Activated naive CD4-positive, alpha-beta T cell treated with anti-CD3 and anti-CD28 coated beads, Interleukin-2, amount 50 U/mL, for 72 hours (primary cell): Measurements from ENCODE around the gene MESD. TPM values are rescaled to one million over a fixed set of nuclear protein-coding genes. Genes with fewer than 3 reads are reported as not detected.

Experiments
- ATAC-seq, 2 donors: fragments of 150-1000 bp; cut with Tn5 transposase; 2 replicates each; pipeline ENCODE4 v1.10.0; 2021; ENCODE audit warnings: mild to moderate bottlenecking in 2 of 2, moderate library complexity in 2 of 2
- DNase-seq, 2 donors: peaks; one replicate each; pipeline ENCODE4 v3.0.0; 2021 to 2022; ENCODE audit warnings: low spot score in 2 of 2
- H3K27ac Mint-ChIP-seq, 2 donors: one replicate each; pipeline ENCODE4 v1.8.0; 2022; ENCODE audit warnings: mild to moderate bottlenecking in 2 of 2, mixed read lengths in 2 of 2
- H3K36me3 Mint-ChIP-seq, 2 donors: one replicate each; pipeline ENCODE4 v1.8.0; 2022; ENCODE audit warnings: mixed read lengths in 2 of 2
- H3K9me3 Mint-ChIP-seq, 2 donors: one replicate each; pipeline ENCODE4 v1.8.0; 2022; ENCODE audit warnings: mixed read lengths in 2 of 2
- total RNA-seq, 2 donors: library from RNA; stranded (reverse); gene quantifications; one replicate each; pipeline ENCODE4 v1.2.3, GENCODE V29; 2022

MESD gene
- total RNA-seq, 2 donors from 2014 or later: 15.8 to 21.8 TPM

DNA sequence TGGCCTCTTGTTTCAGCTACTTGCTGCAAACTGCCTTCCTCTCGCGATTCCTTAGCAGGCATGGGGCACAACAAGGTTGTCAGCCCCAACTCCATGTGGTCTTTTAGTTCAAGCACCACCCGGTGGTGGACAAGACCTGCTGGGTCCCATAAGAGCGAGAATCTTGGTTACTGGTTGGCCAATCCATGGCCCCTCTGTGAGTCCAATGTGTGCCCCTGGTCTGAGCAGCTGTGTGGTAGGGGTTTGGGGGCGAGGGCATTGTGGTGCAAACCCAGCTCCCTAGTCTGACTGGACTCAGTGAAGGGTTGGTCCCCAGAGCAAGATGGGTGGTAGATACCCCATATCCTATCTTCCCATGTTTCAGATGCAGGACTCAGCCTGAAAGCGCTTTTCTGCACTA lies 48.8 kb downstream of the MESD start:
- Mint-ChIP-seq H3K27ac (no peak overlapping the region), H3K36me3 (peaks cover 4 to 6% of the 10 kb centered on the region in 2 donors), H3K9me3 (no peaks in the 10 kb centered on the region)
- no peak for DNase-seq
- ATAC-seq: no peak

GRCh38 chr15:80940331-80940730 lies 49.3 kb downstream of the MESD start:
- no peak overlapping the region for H3K27ac Mint-ChIP-seq
- peaks cover 4 to 6% of the 10 kb centered on the region in 2 donors for H3K36me3 Mint-ChIP-seq
- no peaks in the 10 kb centered on the region for H3K9me3 Mint-ChIP-seq
- ATAC-seq (no peak), DNase-seq (no peak)

DNA sequence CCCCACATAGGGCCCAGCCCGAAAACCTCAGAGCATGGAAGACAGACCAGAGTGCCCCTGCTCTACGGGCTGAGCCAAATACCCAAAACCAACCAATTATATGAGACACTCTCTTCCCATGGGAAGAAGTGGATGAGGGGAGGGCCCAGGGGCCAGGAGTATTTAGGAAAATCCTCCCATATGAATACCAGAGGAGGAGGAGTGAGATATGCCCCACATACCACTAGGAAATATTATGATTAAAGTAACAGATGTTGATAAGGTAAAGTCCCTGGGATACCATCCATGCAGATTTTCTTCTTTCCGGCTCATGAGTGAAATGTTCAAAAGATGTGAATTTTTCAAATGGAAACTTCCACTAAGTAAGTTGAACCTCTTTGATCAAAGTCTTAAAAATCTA lies 50.4 kb downstream of the MESD start:
- H3K36me3 Mint-ChIP-seq: peaks cover 4 to 6% of the 10 kb centered on the region in 2 donors
- no peak for DNase-seq
- ATAC-seq: no peak
- no peak overlapping the region for H3K27ac Mint-ChIP-seq
- H3K9me3 Mint-ChIP-seq: no peaks in the 10 kb centered on the region

DNA sequence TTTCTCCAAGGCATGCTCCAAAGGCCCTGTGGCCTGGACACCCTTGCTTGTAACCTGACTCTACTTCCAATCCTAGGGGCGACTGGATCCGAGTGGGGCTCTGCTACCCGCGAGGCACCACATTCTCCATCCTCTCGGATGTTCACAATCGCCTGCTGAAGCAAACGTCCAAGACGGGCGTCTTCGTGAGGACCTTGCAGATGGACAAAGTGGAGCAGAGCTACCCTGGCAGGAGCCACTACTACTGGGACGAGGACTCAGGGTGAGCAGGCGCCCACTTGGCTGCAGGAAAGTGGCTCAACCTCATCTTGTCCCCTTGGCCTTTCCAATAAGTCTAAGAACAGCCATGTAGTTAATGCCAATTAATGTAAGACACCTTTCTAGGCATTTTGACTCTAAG lies 51.9 kb downstream of the MESD start:
- H3K27ac Mint-ChIP-seq: peak overlapping the region in 1 of 2 donors; percentile 30
- no peaks in the 10 kb centered on the region for H3K9me3 Mint-ChIP-seq
- ATAC-seq (no peak), DNase-seq (no peak)
- peaks cover 4 to 6% of the 10 kb centered on the region in 2 donors for H3K36me3 Mint-ChIP-seq

DNA sequence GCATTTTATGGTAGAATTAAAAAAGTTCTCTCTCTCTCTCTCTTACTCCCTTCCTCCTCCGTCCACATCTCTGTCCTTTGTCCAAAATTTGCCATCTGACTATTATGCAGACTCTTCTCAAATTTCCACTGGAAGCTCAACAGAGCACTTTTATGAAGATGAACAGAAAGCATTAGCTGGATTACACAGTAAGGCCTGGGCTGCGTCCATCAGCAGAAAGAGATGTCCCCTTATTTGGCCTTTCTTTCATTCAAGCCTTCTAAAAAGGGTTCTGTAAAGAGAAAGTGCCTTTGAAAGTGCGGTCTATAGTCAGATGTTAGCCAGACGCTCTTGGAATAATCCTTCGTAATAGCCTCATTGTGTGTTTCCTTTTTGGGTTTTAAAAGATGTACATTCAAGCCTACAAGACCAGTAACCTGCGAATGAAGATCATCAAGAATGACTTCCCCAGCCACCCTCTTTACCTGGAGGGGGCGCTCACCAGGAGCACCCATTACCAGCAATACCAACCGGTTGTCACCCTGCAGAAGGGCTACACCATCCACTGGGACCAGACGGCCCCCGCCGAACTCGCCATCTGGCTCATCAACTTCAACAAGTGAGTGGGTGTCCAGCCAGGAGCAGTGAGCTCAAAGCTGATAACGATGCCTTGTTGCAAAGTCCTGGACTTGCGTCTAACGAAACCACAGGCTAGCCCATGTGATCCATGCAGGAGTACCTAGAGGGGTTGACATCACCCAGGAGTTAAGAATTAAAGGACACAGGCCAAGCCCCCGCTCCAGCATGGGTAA lies 53.1 kb downstream of the MESD start:
- H3K27ac Mint-ChIP-seq: no peak overlapping the region
- H3K36me3 Mint-ChIP-seq: peaks cover 4 to 6% of the 10 kb centered on the region in 2 donors
- no peaks in the 10 kb centered on the region for H3K9me3 Mint-ChIP-seq
- ATAC-seq (no peak), DNase-seq (no peak)

DNA sequence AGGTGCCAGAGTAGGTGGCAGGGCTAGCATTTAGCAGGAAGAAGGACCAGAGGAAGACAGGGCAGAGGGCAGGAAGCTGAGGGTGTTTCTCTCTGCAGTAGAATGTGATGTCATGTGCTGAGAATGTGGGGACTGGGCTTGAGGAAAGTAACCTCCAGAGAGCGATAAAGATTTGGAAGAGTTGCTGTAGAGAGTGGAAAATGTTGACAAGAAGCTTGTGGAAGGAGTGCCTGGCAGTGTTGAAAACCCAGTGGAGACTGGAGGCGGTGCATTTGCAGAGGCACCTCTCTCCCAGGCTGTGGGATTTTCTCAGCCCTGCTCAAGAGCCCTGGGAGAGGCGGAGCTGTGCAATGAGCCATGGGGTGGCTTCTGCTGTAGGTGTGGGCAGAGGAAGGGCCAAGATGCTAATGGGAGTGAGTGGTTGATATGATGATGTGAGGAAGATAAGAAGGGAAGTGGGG lies 54.8 kb downstream of the MESD start:
- no peak for DNase-seq
- peak overlapping the region in 1 of 2 donors; percentile 18 for H3K27ac Mint-ChIP-seq
- ATAC-seq: no peak
- no peaks in the 10 kb centered on the region for H3K9me3 Mint-ChIP-seq
- H3K36me3 Mint-ChIP-seq: peaks cover 4 to 6% of the 10 kb centered on the region in 2 donors

GRCh38 chr15:80932989-80933388 lies 56.6 kb downstream of the MESD start:
- ATAC-seq: no peak
- Mint-ChIP-seq H3K36me3 (peaks cover 4 to 6% of the 10 kb centered on the region in 2 donors), H3K9me3 (no peaks in the 10 kb centered on the region), H3K27ac (no peak overlapping the region)
- DNase-seq: no peak

DNA sequence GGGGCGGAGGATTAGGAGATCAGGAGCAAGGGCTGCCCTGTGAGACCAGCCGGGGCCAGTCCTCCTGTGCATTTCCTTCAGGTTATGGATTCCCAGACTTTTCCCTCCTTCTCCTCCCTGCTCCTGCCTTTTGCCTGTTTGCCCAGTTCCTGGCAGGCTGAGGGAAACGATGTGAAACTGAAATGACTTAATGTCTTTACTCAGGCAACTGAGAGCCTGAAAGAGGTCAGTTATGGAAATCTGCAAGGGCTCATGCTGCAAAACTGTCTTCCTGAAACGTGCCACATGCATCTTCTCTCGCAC lies 57.2 kb downstream of the MESD start:
- ATAC-seq: no peak
- no peak for DNase-seq
- H3K36me3 Mint-ChIP-seq: peaks cover under 1 to 6% of the 10 kb centered on the region in 2 donors
- no peak overlapping the region for H3K27ac Mint-ChIP-seq
- H3K9me3 Mint-ChIP-seq: no peaks in the 10 kb centered on the region

DNA sequence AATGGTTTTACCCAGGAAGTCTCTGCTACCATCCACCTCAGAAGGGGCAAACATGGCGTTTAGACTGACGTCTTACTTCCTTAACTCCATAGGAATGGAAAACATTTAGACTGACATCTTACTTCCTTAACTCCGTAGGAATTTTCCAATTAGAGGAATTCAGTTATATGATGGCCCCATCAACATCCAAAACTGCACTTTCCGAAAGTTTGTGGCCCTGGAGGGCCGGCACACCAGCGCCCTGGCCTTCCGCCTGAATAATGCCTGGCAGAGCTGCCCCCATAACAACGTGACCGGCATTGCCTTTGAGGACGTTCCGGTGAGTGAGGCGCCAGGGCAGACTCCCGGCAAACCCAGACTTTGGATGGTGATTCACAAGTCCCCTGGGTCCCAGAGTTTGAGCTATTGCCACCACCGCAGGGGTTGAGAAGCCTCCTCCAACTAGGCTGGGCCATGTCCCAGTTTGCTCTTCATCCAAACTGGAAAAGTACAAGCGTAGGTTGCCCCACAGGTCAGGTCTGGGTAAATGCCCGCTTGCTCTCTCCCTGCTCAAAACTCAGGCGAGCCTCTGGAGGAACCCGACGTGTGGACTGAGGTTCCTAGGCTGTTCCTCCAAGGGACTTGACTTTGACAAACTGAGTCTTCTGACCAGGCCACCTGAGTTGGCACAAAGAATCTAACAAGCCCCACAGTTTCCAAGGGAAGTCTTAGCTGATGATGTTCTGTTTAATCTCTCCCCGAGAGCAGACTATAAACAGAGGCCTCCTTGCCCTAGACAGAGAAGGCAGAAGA lies 57.7 kb downstream of the MESD start:
- ATAC-seq: no peak
- DNase-seq: no peak
- Mint-ChIP-seq H3K9me3 (no peaks in the 10 kb centered on the region), H3K36me3 (peaks cover 0 to 6% of the 10 kb centered on the region in 2 donors), H3K27ac (no peak overlapping the region)

GRCh38 chr15:80931191-80931590 lies 58.4 kb downstream of the MESD start:
- DNase-seq (no peak), ATAC-seq (no peak)
- no peaks in the 10 kb centered on the region for H3K9me3 Mint-ChIP-seq
- peaks cover 0 to under 1% of the 10 kb centered on the region in 2 donors for H3K36me3 Mint-ChIP-seq
- H3K27ac Mint-ChIP-seq: no peak overlapping the region

- DNase-seq: no peak
- H3K36me3 Mint-ChIP-seq: peaks cover 0 to under 1% of the 10 kb centered on the region in 2 donors
- no peaks in the 10 kb centered on the region for H3K9me3 Mint-ChIP-seq
- no peak for ATAC-seq
- H3K27ac Mint-ChIP-seq: peak overlapping the region in 1 of 2 donors; percentile 24
Measured at GRCh38 chr15:80929689-80930088, 59.9 kb downstream of the MESD start.

GRCh38 chr15:80929225-80929624 lies 60.4 kb downstream of the MESD start:
- no peak overlapping the region for H3K27ac Mint-ChIP-seq
- peaks cover 0 to 5% of the 10 kb centered on the region in 2 donors for H3K36me3 Mint-ChIP-seq
- DNase-seq (no peak), ATAC-seq (no peak)
- H3K9me3 Mint-ChIP-seq: no peaks in the 10 kb centered on the region

- Mint-ChIP-seq H3K36me3 (peaks cover 0 to 11% of the 10 kb centered on the region in 2 donors), H3K27ac (no peak overlapping the region)
- no peak for ATAC-seq
Measured at GRCh38 chr15:80926126-80926525, 63.5 kb downstream of the MESD start.

DNA sequence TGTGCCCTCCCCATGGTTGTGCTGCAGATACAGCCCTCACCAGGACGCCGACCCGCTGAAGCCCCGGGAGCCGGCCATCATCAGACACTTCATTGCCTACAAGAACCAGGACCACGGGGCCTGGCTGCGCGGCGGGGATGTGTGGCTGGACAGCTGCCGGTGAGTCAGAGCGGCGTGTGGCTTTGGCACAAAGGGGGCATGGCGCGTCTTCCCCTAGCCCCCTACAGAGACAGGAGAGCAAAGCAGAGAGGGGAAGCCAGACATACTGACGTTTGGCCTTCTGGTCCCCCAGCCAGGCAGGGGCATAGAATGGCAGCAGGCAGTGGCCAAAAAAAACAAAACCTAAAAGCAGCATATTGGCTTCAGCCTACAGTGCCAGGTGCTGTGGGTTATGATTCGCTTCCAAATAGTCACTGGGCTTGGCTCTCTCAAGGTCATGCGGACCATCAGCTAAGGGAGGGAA lies 64.0 kb downstream of the MESD start:
- Mint-ChIP-seq H3K27ac (no peak overlapping the region), H3K36me3 (peaks cover 0 to 11% of the 10 kb centered on the region in 2 donors), H3K9me3 (no peaks in the 10 kb centered on the region)
- ATAC-seq (no peak), DNase-seq (no peak)

More at GRCh38 chr15:80926126-80926525, 63.5 kb downstream of the MESD start:
- H3K9me3 Mint-ChIP-seq: no peaks in the 10 kb centered on the region
- DNase-seq: no peak

- no peak for DNase-seq
- no peak for ATAC-seq
- Mint-ChIP-seq H3K36me3 (peaks cover 0 to 11% of the 10 kb centered on the region in 2 donors), H3K27ac (peak overlapping the region in 1 of 2 donors; percentile 66), H3K9me3 (no peaks in the 10 kb centered on the region)
Measured at GRCh38 chr15:80924278-80924677, 65.3 kb downstream of the MESD start.

DNA sequence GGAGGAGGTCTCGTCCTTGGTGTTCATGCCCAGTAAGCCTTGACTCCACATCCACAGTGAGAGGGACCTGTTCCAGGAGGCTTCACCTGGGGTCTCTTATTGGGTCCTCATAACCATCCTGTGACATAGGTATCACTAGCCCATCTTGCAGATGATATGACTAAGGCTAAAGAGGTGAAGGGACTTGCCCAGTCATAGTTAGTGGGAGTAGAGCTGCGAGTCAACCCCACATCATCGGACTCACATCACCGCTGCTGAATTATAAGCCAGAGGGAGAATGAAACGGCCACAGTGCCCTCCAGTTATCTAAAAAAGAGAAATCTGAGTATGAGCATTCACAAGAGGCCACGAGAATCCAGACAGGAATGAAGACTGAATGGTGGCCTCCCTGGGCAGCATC lies 66.0 kb downstream of the MESD start:
- ATAC-seq: peak; percentile 37 to 46
- no peak for DNase-seq
- Mint-ChIP-seq H3K9me3 (no peaks in the 10 kb centered on the region), H3K27ac (peak overlapping the region in 1 of 2 donors; percentile 21), H3K36me3 (peaks cover 0 to 11% of the 10 kb centered on the region in 2 donors)

DNA sequence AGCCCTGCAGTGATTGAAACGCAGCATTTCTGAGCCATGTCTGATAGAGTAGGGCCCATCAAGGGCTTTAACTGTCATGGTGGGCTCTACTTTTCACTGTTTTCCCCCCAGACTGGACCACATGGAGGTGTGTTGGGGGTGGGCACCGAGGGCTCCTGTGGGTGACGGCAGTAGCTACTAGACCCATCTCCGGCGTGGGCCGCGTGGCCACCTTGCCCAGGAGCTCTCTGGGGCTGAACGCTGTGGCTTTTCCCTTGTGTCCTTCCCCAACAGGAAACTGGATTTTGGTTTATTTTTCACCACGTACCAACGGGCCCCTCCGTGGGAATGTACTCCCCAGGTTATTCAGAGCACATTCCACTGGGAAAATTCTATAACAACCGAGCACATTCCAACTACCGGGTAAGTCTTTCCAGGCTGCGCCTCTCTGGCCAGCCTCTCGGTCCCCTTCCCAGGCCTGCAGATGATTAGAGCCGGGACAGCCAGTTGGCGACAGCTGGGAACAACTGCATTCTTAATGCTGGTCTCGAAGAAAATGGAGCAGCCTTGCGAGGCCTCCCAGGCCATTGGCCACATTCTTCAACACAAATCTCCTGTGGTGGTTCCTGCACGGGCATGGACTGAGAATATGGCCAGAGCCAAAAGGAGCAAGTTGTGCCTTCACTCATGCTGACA lies 67.7 kb downstream of the MESD start:
- Mint-ChIP-seq H3K9me3 (no peaks in the 10 kb centered on the region), H3K36me3 (peaks cover 0 to 11% of the 10 kb centered on the region in 2 donors), H3K27ac (no peak overlapping the region)
- DNase-seq (no peak), ATAC-seq (no peak)
